C4-2B (cell line): Measurements from ENCODE around the gene USP30.

Experiments used
- CTCF ChIP-seq: fragments of 450-650 bp; conservative IDR thresholded peaks from 2 replicates; pipeline ENCODE4 v1.5.1; 2017; ENCODE audit warnings: mild to moderate bottlenecking
- ZFX ChIP-seq: fragments of 450-650 bp; IDR thresholded peaks from 2 replicates; pipeline ENCODE4 v1.6.1; 2017

- TF ChIP-seq CTCF (no peak), ZFX (no peak)
Observed at GRCh38 chr12:109127533-109128242, 75.3 kb downstream of the USP30 start.
